Measurements from ENCODE around the gene SIGMAR1.
"Not testable (repeated sequence)": the region's sequence is repeated elsewhere in the genome, so short reads cannot be mapped to it uniquely, and the experiment has no call there.

Gene SIGMAR1

DNA sequence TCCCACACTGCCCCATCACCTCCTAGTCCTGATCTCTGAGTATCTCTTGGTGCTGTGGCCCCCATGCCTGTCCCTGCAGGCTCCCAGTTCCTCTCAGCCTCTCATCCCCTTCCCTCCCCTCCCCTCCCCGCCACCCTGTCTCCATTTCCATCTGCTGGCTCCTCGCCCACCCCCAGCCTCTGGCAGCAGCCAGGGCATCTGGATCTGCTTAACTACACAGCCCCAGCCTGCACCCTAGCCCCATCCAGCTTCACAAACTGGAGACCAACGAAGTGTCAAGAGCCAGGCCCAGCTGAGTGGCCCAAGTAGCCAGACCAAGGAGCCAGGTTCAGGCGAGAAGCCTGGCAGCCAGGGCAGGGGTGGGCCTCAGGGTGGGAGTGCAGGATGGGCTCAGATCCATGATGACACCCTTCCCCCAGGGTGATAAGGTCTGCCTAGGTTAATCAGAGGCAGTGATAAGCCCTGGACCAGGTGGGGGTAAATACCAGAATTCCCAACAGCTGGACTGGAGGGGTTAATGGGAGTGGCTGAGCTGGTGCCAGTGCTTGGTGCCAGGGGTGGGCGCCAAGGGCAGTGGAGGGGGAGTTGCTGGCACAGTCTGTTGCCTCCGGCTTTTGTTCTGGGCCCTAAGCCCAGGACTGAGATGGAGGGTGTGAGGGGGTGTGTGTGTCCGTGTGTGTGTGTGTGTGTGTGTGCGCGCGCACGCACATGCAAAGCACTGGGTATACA, 16.9 kb upstream of the SIGMAR1 start:
- DNase-seq (ENCODE audit: low spot score), result peak; percentile 82

DNA sequence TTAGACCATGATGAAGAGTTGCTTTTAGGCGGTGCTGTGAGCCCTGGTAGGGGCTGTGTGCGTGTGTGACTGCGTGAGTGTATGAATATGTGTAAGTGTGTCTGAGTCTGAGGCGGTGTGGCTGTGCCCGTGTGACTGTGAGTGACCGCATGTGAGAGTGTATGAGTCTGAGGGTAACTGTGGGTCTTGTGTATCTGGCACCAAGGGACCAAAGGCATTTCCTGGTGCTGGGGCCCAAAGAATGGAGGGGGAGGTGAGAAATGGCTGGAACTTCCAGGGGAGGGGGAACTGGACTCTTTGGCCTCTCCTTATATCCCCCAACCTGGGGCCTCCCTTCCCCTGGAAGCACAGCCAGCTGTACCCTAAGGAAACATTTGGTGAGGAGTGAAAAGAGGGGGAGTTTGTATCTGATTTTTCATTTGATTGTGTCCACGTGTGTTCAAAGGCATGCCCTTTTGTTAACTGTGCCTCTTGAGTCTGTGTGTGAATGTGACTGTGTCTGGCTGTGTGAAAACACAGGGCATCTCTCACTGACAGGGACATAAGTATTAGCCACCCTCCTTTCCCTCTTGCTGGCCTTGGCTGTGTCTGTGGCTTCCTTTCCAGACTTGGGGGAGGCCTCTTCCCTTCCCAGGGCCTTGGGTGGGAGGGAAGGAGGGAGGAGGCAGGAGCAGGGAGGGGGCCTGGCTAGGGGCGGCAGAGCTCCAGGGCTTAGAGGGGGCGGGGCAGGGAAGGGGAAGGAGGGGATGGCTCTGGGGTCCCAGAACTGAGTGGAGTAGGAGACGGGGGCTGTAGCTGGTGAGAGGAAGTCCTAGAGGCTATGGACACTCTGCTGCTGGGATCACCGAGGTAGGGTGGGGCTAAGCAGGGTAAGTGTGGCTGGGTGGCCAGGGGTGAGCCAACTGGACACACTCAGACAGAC, 15.8 kb upstream of the SIGMAR1 start:
- DNase-seq (ENCODE audit: low spot score), result no peak

DNA sequence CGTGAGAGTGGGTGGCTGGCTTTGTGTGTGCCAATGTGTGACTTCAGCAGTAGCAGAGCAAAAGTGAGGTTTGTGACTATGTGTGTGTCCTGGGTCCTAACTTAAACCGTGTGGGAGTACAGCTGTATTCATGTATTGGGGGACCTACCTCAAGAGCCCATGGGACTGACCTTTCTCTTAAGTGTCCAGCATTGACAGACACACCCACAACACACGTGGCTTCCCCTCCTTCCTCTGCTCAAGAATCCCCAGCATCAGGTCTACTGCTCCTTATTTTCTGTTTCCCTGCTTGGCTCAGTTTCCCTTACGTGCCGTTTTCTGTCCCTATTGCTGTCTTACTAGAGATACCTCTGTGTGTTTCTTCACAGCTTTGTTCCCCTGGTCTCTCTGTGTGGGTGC, 15.0 kb upstream of the SIGMAR1 start:
- DNase-seq (ENCODE audit: low spot score), result no peak

DNA sequence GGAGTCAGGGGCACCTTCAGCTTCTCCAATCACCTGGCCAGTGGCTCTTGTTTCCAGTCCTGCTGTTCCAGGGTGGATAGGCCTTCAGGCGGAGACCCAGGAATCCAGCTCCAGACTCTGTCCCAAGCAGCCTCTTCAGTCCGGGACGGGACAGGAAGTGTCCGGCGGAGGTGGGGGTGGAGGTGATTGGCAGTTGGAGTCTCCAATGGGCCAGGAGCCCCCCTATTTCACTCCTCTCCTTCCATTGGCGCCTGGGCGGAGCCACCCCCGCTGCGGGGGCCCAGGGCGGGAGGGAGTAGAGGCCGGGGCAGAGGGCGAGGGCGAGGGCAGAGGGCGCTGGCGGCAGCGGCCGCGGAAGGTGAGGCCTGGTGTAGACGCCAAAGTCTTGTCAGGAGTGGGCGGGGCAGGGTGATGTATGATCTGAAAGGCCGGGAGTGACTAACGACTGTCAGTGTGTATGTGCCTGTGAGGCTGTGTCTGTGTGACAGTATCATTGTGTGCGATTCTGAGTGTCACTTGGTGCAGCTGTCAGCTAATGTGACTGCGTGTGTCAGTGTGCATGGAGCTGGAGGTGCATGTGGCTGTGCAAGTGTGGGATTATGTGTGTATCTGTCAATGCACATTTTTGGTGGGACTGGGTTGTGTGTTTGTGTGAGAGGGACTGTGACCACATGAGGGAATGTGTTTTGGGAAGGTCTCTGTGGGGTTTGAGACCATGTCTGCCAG, 14.5 kb upstream of the SIGMAR1 start, which contains the start of gene IL11RA:
IL11RA (plus strand) TSS at position 310 of the 726 bp plus-strand sequence. CDS start 3,033 bp downstream, outside the sequence.
- peak; percentile 94 for DNase-seq (ENCODE audit: low spot score)

DNA sequence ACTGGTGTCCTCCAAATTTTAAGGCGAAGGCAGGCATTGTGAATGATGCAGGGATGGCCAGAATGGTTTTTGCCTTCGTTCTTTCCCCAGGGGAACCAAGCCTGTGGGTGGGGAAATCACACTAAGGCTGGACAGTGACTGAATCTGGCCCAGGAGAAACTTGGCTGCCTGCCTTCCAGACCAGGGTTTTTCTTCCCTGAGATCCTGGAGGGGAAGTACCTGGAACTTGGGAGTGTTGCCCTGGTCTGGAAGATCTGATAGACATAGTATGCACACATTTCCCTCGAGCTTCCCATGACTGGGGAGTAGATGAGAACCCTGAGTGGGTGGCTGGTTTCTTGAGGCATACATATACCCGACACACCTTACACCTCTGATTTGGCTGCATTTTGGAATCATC, 13.7 kb upstream of the SIGMAR1 start:
- DNase-seq (ENCODE audit: low spot score), result no peak

DNA sequence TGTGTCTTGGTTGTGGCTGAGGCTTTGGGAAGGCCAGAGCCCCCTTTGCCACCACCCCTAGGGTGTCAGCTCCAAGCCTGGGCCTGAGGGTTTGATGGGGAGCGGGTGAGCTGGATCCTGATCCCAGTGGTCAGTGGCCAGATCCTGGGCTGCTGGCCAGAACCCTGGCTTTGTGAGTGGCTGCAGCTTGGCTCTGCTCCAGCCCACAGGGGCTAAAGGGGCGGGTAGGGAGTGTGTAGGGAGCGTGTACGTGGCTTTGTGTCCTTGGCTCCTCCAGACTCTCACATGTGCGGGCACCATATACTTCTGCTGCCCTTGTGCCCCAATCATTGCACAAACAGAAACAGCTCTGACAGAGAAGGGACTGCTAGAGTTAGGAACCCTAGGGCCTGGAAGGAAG, 13.2 kb upstream of the SIGMAR1 start:
- no peak for DNase-seq (ENCODE audit: low spot score)

DNA sequence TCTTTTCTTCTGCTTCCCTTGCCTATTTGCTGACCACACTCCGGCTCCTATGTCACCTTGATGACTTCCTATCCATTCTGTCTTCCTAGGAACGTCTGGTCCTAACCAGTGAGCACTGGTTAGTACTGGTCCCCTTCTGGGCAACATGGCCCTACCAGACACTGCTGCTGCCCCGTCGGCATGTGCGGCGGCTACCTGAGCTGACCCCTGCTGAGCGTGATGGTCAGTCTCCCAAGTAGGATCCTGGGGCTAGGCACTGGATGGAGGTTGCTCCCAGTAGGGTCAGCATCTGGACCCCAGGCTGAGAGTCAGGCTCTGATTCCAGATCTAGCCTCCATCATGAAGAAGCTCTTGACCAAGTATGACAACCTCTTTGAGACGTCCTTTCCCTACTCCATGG, 11.1 kb upstream of the SIGMAR1 start:
- DNase-seq (ENCODE audit: low spot score), result no peak

DNA sequence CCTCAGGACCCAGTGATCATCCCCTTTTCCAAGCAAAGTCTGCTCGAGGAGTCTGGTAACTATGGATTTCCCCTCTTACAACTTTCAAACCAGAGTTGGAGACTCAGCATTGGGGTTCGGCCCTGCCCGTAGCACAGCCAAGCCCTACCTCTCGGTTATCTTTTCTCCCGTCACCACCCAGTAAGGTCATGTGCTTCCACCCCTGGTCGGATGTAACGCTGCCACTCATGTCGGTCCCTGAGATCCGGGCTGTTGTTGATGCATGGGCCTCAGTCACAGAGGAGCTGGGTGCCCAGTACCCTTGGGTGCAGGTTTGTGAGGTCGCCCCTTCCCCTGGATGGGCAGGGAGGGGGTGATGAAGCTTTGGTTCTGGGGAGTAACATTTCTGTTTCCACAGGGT, 10.1 kb upstream of the SIGMAR1 start:
- no peak for DNase-seq (ENCODE audit: low spot score)

DNA sequence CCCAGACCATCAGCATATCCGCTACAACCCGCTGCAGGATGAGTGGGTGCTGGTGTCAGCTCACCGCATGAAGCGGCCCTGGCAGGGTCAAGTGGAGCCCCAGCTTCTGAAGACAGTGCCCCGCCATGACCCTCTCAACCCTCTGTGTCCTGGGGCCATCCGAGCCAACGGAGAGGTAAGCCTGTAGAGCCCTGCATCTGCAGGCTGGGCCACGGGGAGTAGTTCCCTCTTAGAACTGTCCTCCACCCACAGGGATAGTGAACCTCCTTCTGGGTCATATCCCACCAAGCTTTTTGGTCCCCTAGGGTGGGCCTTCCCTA, 9.5 kb upstream of the SIGMAR1 start:
- DNase-seq (ENCODE audit: low spot score), result no peak

DNA sequence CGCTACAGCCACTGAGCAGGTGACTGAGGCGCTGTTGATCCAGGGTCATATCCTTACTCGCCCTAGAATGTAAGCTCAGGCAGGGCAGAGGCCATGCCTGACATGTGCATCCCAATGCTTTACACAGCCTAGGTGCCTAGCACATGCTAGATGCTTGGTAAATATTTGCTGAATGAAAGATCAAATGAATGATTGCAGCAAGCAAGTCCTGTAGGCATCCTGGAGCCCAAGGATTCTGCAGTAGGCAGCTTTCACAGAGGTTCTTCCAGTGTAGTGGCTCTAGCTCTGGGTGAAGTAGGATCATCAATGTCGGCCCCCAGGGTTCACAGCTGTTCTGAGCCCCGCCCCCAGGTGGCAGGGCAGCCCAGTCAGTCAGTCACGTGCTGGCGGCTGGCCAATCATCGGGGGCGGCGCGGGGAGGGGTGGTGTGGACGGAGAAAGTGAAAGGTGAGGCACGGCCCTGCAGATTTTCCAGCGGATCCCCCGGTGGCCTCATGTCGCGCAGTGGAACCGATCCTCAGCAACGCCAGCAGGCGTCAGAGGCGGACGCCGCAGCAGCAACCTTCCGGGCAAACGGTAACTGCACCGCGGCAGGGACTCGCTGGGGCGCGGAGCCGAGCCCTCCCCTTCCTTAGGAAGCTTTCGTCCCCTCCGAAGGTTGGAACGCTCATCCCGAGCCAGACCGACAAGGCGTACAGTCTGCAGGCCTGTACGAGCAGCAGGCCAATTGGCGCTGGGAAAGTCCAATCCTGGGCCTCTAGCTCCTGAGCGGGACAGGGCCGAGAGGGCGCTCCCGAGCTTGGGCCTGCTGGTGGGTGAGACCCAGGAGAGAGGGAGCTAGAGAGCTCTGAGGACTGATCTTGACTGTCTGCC, 8.9 kb upstream of the SIGMAR1 start, which contains the start of gene GALT:
GALT (plus strand) TSS at position 465 of the 873 bp plus-strand sequence; CDS start at position 495, 30 bp downstream.
- DNase-seq (ENCODE audit: low spot score), result peak; percentile 80

DNA sequence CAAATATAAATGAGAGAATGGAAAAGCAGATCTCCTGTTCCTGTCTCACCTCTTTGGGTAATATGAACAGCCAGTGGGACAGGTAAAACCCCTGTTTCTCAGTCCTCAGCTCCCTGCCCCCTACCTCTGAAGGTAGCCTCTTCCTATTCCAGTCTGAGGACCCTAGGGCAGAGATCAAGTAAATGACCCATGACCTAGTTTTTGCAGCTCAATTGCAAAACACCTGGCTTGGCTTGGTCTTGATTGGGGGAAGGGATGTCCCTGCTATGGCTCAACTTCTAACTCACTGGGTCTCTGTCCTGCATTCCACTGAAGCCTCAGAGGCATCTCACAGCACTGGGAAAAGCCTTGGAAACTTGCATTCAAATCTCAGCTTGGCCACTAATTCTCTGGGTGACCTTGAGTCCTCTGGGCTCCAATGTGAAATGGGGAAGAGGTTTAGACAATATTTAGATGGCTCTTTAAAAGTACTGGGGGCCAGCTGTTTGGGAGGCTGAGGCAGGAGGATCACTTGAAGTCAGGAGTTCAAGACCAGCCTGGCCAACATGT, 7.3 kb upstream of the SIGMAR1 start:
- DNase-seq (ENCODE audit: low spot score), result no peak

DNA sequence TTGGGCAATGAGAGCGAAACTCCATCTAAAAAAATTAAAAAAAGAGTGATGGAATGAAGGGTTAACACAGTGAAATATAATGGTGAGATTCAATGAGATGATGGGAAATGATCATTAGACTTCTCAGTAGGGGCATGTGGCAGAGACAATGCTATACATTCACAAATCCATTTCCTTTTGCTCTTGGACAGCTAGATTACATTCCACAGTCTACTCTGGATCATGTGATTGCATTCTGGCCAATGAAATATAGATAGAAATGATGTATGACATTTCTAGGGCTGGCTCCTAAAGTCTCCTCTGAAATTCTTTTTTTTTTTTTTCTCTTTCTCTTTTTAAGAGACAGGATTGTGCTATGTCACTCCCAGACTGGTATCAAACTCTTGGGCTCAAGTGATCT, 5.1 kb upstream of the SIGMAR1 start:
- DNase-seq (ENCODE audit: low spot score), result no peak

DNA sequence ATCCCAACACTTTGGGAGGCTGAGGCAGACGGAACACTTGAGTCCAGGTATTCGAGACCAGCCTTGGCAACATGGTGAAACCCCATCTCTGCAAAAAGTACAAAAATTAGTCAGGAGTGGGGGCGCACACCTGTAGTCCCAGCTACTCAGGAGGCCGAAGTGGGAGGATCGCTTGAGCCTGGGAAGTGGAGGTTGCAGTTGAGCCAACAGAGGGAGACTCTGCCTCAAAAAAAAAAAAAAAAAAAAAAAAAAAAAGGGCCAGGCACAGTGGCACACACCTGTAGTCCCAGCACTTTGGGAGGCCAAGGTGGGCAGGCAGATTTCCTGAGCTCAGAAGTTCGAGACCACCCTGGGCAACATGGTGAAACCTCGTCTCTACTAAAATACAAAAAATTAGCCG, 1.7 kb upstream of the SIGMAR1 start:
- DNase-seq (ENCODE audit: low spot score), result not testable (repeated sequence)

DNA sequence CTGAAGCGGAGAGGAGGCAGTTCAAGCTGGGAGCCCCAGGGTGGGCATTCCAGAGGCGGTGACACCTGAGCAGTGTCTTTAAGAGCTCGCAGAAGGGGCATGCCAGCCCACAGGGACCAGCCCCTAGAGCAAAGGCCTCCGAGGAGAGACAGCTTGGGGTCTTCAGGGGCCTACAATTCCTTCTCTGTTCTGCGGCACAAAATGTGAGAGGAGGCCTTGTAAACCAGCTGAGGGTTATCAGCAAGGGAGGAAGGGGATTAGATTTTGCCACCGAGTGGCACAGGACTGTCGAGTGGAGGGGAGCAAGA, 505 bp upstream of the SIGMAR1 start:
- no peak for DNase-seq (ENCODE audit: low spot score)

DNA sequence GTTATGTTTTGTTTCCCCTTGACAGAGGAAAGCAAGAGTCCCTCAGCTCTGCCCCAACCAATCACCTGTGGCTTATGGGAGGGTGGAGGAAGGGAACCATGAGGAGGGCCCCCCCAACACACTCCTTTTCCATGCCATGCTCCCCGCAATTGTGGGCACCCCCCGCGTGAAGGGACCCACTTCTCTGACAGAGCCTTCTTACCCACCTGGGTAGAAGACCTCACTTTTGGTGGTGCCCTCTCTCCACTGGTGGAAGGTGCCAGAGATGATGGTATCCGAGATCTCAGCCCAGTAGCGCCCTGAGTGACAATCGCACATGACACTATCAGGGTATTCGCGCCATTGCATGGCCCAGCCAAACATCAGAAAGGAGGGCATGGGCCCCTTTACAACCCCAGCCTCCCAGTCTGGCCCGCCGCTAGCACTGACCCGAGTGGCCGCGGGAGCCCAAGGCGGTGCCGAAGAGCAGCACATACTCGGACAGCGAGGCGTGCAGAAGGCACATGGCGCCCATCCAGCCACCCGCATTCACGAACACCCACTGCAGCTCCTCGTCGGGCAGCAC, 714 bp downstream of the SIGMAR1 start:
- DNase-seq (ENCODE audit: low spot score), result no peak

DNA sequence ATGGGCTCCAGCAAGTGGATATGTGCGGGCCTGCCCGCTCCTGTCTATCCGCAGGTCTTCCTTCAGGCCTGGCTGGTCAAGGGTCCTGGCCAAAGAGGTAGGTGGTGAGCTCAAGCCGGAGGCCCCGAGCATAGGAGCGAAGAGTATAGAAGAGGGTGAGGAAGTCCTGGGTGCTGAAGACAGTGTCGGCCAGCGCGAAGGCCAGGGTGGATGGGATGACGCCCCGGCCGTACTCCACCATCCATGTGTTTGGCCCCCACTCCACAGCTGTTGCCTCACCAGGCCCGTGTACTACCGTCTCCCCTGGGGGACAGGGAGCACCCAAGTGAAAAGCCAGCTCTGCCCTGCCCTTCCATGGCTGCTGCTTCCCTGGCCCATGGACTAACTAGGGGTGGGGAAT, 2.0 kb downstream of the SIGMAR1 start:
- DNase-seq (ENCODE audit: low spot score), result no peak

DNA sequence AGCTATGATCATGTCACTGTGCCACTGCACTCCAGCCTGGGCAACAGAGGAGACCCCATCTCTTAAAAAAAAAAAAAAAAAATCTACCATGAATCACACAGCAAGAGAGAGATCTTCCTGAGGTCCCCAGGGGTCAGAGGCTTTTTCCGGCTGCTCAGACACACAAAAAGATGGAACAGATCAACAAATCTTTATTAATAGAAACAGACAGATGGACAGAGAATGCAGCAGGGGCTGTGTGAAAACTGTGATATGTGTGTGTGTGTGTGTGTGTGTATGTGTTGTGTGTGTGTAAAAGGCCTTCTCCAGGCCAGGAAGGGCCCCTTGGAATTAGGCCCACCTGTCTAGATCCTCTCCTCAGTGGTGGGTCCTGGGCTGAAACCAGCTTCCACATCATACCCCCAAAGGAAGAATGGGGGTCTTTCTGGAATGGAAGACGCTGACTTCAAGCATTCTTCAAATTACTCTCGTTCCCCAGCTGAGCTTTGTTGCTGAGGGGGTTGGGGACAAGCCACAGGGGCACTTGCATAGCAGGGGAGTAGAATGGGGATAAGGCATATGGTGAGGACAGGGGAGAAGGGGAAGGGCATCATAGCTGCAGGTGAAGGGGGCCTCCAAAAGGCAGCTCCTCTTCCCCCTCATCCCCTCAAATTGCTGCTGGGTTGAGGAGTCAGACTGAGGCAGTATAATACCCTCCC, 2.9 kb downstream of the SIGMAR1 start:
- DNase-seq (ENCODE audit: low spot score), result no peak

DNA sequence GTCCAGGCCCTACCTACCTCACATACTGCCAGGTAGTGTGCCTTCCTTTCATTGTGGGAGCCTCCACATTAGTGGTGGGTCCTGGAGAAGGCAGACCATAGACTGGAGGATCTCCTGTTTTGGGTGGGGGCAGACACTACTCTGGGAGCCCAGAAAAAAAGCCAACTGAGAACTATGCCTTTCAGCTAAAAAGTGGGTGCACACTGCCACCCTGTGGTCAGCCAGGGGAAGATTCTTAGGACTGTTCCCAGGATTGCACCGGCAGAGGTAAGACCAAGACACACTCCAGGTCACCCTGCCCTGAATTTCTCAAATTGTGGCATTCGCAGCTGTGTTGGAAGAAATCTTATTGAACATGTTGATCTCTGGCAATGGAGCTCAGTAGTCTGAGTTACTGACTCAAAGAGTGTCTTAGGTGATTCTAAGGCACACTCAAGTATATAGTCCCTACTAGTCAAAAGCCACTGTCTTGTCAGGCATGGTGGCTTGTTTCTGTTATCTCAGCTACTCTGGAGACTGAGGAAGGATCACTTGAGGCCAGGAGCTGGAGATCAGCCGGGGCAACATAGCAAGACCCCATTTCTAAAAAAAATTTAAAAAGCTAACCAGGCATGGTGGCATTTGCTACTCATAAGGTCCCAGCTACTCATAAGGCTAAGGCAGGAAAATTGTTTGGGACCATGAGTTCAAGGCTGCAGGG, 3.6 kb downstream of the SIGMAR1 start:
- peak; percentile 67 for DNase-seq (ENCODE audit: low spot score)

DNA sequence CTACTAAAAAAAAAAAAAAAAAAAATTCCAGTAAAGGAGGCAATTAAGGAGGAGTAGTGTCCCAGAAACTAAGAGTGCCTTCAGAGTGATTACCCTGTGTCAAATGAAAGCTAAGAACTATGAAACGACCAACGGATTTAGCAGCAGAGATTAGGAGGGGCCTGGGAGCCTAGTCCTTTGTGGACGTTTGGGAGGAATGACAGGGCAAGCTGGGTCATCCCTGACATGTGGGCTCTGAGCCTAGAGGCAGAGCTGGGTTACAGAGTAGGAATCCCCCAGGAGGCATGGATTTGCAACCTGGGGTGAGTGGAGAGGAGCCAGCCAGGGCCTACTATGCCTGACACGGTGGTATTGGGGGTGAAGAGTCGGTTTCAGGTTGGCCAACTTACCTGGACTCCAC, 4.4 kb downstream of the SIGMAR1 start:
- no peak for DNase-seq (ENCODE audit: low spot score)

Measured in globus pallidus (tissue), 1 donor.